Coronary artery (tissue), 2 donors: ENCODE measurements around the gene NR2F1-AS1.

ENCODE experiments used
- DNase-seq: peaks from one replicate; pipeline ENCODE4 v3.0.0-alpha.2; 2017; ENCODE audit warnings: low spot score
- H3K27ac ChIP-seq, 2 donors: fragments of 200-600 bp; sonication (generic); one replicate each; pipeline ENCODE4 v1.5.1; 2016 to 2019
- H3K4me3 ChIP-seq: fragments of 200-600 bp; sonication (generic); 2 replicates; pipeline ENCODE4 v1.5.1; 2016; ENCODE audit warnings: mild to moderate bottlenecking, moderate library complexity
- CTCF ChIP-seq: fragments of 200-600 bp; sonication (generic); IDR thresholded peaks from one replicate; pipeline ENCODE4 v1.5.1; 2019; ENCODE audit warnings: antibody characterized with exemption

NR2F1-AS1 gene

GRCh38 chr5:93580927-93581445, at the start of gene NR2F1-AS1:
Gene NR2F1-AS1, minus strand, starts transcription at chr5:93581219.
- H3K4me3 ChIP-seq = peak within 1 kb of the TSS; percentile 75
- no peak for TF ChIP-seq CTCF
- DNase-seq = no peak
- peak within 1 kb of the TSS; percentile 37 to 68 for H3K27ac ChIP-seq

- no peak for TF ChIP-seq CTCF
- DNase-seq = no peak
- no peak overlapping the region for H3K27ac ChIP-seq
- H3K4me3 ChIP-seq = no peak overlapping the region
Observed at GRCh38 chr5:93626801-93627200, 45.8 kb upstream of the NR2F1-AS1 start.

- DNase-seq = no peak
- Histone ChIP-seq H3K27ac (no peak overlapping the region), H3K4me3 (no peak overlapping the region)
- no peak for TF ChIP-seq CTCF
Observed at GRCh38 chr5:93623153-93623552, 42.1 kb upstream of the NR2F1-AS1 start.

- no peak for TF ChIP-seq CTCF
- no peak overlapping the region for H3K4me3 ChIP-seq
- no peak for DNase-seq
- H3K27ac ChIP-seq = peak overlapping the region in 1 of 2 donors; percentile 29
Observed at GRCh38 chr5:93622240-93622885, 41.3 kb upstream of the NR2F1-AS1 start.

- peak overlapping the region; percentile 56 to 62 for H3K27ac ChIP-seq
- peak overlapping the region; percentile 77 for H3K4me3 ChIP-seq
- DNase-seq = peak; percentile 83
- no peak for TF ChIP-seq CTCF
Observed at GRCh38 chr5:93621327-93621798, 40.3 kb upstream of the NR2F1-AS1 start.

- no peak for TF ChIP-seq CTCF
- H3K27ac ChIP-seq = peak overlapping the region; percentile 56 to 62
- peak overlapping the region; percentile 77 for H3K4me3 ChIP-seq
- no peak for DNase-seq
Observed at GRCh38 chr5:93620487-93621326, 39.7 kb upstream of the NR2F1-AS1 start.
